Measurements from ENCODE around the gene SBNO2. TPM values are rescaled to one million over a fixed set of nuclear protein-coding genes. Genes with fewer than 3 reads are reported as not detected.

Gene SBNO2
- total and polyA plus RNA-seq, 2 experiments from 2014 or later, result 6.9 to 35.4 TPM

DNA sequence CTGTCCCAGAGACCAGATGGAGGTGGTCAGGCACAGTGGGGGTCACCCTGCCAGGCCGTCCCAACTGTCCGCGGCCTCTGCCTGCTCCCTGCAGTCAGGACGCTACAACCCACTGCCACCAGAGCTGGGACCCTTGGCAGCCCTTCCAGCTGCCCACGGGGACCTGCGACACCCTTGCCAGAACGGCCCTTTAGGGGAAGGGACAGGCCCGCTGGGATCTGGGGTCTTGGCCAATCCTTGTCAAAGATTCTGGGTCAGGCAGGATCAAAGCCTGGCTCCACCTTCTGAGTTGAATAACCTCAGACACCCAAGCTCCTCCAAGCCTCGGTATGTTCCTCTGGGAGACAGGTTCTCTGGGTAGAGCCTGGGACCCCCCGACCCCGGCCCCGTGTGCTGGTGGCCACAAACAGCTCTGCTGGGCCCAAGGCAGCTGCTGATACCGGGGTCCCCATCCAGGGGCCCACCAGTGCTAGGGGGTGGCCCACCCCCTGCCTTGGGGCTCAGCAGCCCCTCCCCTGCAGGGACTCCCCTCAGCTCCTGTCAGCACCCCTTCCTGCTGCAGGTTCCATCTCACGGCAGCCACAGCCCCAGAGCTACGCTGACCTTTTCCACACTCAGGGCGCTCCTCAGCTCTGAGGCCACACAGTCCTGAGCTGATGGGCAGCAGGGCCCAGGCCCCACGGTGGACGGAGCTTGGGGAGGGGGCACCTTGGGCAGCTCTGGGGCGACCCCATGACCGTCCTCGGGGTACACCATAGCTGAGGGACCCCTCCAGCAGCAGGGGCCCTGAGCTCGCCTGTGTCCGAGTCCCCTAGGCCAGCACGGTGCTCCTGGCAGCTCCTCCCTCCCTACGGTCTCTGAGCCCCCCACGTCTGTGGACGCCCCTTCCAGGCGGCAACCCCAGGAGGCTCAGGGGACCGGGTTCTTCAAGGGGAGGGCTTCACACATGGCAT, 18.4 kb downstream of the SBNO2 start:
- Mint-ChIP-seq H3K27me3 (ENCODE audit: insufficient read depth, low read depth, poor library complexity) (peaks cover 4% of the 10 kb centered on the region), H3K36me3 (ENCODE audit: low read depth) (peaks cover 15% of the 10 kb centered on the region), H3K4me1 (peaks cover 3% of the 10 kb centered on the region), H3K9me3 (no peaks in the 10 kb centered on the region), H3K27ac (no peak overlapping the region), H3K4me3 (no peak overlapping the region)
- H3K27ac ChIP-seq (ENCODE audit: low read depth), result no peak overlapping the region
- no peaks in the 10 kb centered on the region for H3K4me1 ChIP-seq (ENCODE audit: insufficient read depth)
- H3K79me2 ChIP-seq (replicated peaks; ENCODE audit: insufficient read depth), result peaks cover 10% of the 10 kb centered on the region; the same call in 1 of the 2 replicates
- H3K4me2 ChIP-seq, result no peak overlapping the region
- TF ChIP-seq, protein P1, sequence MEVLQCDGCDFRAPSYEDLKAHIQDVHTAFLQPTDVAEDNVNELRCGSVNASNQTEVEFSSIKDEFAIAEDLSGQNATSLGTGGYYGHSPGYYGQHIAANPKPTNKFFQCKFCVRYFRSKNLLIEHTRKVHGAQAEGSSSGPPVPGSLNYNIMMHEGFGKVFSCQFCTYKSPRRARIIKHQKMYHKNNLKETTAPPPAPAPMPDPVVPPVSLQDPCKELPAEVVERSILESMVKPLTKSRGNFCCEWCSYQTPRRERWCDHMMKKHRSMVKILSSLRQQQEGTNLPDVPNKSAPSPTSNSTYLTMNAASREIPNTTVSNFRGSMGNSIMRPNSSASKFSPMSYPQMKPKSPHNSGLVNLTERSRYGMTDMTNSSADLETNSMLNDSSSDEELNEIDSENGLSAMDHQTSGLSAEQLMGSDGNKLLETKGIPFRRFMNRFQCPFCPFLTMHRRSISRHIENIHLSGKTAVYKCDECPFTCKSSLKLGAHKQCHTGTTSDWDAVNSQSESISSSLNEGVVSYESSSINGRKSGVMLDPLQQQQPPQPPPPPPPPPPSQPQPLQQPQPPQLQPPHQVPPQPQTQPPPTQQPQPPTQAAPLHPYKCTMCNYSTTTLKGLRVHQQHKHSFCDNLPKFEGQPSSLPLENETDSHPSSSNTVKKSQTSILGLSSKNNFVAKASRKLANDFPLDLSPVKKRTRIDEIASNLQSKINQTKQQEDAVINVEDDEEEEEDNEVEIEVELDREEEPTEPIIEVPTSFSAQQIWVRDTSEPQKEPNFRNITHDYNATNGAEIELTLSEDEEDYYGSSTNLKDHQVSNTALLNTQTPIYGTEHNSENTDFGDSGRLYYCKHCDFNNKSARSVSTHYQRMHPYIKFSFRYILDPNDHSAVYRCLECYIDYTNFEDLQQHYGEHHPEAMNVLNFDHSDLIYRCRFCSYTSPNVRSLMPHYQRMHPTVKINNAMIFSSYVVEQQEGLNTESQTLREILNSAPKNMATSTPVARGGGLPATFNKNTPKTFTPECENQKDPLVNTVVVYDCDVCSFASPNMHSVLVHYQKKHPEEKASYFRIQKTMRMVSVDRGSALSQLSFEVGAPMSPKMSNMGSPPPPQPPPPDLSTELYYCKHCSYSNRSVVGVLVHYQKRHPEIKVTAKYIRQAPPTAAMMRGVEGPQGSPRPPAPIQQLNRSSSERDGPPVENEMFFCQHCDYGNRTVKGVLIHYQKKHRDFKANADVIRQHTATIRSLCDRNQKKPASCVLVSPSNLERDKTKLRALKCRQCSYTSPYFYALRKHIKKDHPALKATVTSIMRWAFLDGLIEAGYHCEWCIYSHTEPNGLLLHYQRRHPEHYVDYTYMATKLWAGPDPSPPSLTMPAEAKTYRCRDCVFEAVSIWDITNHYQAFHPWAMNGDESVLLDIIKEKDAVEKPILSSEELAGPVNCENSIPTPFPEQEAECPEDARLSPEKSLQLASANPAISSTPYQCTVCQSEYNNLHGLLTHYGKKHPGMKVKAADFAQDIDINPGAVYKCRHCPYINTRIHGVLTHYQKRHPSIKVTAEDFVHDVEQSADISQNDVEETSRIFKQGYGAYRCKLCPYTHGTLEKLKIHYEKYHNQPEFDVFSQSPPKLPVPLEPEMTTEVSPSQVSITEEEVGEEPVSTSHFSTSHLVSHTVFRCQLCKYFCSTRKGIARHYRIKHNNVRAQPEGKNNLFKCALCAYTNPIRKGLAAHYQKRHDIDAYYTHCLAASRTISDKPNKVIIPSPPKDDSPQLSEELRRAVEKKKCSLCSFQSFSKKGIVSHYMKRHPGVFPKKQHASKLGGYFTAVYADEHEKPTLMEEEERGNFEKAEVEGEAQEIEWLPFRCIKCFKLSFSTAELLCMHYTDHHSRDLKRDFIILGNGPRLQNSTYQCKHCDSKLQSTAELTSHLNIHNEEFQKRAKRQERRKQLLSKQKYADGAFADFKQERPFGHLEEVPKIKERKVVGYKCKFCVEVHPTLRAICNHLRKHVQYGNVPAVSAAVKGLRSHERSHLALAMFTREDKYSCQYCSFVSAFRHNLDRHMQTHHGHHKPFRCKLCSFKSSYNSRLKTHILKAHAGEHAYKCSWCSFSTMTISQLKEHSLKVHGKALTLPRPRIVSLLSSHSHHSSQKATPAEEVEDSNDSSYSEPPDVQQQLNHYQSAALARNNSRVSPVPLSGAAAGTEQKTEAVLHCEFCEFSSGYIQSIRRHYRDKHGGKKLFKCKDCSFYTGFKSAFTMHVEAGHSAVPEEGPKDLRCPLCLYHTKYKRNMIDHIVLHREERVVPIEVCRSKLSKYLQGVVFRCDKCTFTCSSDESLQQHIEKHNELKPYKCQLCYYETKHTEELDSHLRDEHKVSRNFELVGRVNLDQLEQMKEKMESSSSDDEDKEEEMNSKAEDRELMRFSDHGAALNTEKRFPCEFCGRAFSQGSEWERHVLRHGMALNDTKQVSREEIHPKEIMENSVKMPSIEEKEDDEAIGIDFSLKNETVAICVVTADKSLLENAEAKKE (CRISPR knock-in tag; IDR thresholded peaks at IDR 0.05), result no peak
- TF ChIP-seq ZNF114 (CRISPR knock-in tag; IDR thresholded peaks at IDR 0.05) (no peak), REST (IDR thresholded peaks at IDR 0.05; ENCODE audit: unreplicated experiment) (no peak), ZNF331 (CRISPR knock-in tag; IDR thresholded peaks at IDR 0.05; ENCODE audit: low read depth) (no peak), ETS1 (IDR thresholded peaks at IDR 0.05) (no peak), STAT1 (IDR thresholded peaks at IDR 0.05; ENCODE audit: unreplicated experiment) (no peak), EZH2 (IDR thresholded peaks at IDR 0.05; ENCODE audit: low read depth, unreplicated experiment) (no peak), NANOG (IDR thresholded peaks at IDR 0.05; ENCODE audit: borderline replicate concordance) (no peak), POLR2AphosphoS5 (IDR thresholded peaks at IDR 0.05; ENCODE audit: low read depth) (no peak), CREB1 (CRISPR knock-in tag; IDR thresholded peaks at IDR 0.05; ENCODE audit: low read depth) (no peak)
- TF ChIP-seq, protein P2, sequence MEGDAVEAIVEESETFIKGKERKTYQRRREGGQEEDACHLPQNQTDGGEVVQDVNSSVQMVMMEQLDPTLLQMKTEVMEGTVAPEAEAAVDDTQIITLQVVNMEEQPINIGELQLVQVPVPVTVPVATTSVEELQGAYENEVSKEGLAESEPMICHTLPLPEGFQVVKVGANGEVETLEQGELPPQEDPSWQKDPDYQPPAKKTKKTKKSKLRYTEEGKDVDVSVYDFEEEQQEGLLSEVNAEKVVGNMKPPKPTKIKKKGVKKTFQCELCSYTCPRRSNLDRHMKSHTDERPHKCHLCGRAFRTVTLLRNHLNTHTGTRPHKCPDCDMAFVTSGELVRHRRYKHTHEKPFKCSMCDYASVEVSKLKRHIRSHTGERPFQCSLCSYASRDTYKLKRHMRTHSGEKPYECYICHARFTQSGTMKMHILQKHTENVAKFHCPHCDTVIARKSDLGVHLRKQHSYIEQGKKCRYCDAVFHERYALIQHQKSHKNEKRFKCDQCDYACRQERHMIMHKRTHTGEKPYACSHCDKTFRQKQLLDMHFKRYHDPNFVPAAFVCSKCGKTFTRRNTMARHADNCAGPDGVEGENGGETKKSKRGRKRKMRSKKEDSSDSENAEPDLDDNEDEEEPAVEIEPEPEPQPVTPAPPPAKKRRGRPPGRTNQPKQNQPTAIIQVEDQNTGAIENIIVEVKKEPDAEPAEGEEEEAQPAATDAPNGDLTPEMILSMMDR (conservative IDR thresholded peaks at IDR 0.05; ENCODE audit: low read depth in 2 of 2), result no peak
- no peaks in the 10 kb centered on the region; the same call in 1 of the 2 replicates for H4K20me1 ChIP-seq (replicated peaks; ENCODE audit: insufficient read depth)
- H3K36me3 ChIP-seq (ENCODE audit: insufficient read depth), result no peaks in the 10 kb centered on the region
- H3F3A ChIP-seq (replicated peaks; ENCODE audit: low read depth), result 0 out of 2 replicates have a peak, but pooled peaks cover 3% of the 10 kb centered on the region
- H3K9me2 ChIP-seq (ENCODE audit: insufficient read depth), result no peaks in the 10 kb centered on the region
- no peak for DNase-seq (ENCODE audit: low spot score)
- no peak for ATAC-seq
- no peaks in the 10 kb centered on the region for H3K27me3 ChIP-seq (ENCODE audit: insufficient read depth)
- no peak overlapping the region for H3K4me3 ChIP-seq
- H2AFZ ChIP-seq, result no peak overlapping the region

All from GM23338 (cell line).